ENCODE data around the gene SPIB.
"Not testable (repeated sequence)": the region's sequence is repeated elsewhere in the genome, so short reads cannot be mapped to it uniquely, and the experiment has no call there.

Gene SPIB

GRCh38 chr19:50447750-50448149 lies 29.0 kb downstream of the SPIB start:
- DNase-seq, result no peak

GRCh38 chr19:50449236-50449899 lies 30.6 kb downstream of the SPIB start:
- no peak for DNase-seq

DNA sequence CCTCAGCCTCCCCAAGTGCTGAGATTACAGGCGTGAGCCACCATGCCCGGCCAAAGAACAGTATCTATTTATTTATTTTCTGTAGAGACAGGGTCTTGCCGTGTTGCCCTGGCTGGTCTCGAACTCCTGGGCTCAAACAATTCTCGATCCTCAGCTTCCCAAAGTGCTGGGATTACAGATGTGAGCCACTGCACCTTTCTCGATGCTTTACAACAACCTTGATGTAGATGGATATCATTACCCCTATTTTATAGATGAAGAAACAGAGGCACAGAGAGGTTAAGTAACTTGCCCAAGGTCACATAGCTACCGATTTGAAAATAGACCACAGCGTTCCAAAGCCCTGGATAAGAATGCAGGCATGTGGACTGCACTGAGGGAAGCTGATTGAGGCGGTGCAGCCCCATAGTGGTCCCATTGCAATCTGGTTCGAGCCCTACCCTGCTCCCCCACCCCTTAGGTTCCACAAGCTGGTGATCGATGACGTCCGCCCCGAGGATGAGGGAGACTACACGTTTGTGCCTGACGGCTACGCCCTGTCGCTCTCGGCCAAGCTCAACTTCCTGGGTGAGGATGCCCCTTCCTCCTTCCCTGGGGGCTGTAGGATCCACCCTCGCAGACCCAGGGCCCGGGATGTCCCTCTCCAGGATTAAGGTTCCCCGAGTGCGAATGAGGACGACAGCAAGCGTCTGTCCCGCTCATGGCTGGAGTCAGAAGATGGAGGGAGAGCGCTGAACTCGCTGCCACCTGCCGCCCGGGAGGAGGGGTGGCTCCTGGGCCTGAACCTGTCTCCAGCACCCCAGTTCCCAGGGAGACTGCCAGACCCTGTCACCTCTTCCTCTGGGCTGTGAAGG lies 31.9 kb downstream of the SPIB start:
- no peak for DNase-seq

DNA sequence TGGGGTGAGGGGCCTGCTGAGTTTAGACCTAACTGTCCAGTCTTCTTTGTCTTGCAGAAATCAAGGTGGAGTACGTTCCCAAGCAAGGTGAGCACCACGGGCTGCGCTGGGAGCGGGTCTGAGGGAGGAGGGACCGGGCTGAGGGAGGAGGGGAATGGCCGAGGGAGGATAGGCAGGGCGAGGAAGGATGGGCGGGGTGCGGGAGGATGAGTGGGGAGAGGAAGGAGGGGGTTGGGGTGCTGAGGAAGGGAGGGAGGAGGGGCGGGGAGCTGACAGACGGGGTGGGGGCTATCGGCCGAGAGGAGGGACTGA lies 32.4 kb downstream of the SPIB start:
- no peak for DNase-seq

DNA sequence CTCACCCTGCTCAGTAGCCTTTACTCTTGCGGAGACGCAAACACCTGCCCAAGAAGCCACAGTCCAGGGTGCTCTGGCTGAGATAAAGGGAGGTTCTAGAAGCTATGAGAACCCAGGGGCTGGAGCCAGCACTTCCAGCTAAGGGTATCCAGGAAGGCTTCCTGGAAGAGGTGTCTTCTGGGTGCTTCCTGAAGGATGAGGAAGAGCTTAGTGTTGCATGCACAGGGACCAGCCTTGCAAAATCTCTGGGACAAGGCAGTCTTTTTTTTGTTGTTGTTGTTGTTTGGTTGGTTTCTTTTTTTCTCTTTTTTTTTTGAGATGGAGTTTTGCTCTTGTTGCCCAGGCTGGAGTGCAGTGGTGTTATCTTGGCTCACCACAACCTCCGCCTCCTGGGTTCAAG lies 34.5 kb downstream of the SPIB start:
- no peak for DNase-seq

- no peak for DNase-seq
Measured at GRCh38 chr19:50455992-50456391, 37.3 kb downstream of the SPIB start.

DNA sequence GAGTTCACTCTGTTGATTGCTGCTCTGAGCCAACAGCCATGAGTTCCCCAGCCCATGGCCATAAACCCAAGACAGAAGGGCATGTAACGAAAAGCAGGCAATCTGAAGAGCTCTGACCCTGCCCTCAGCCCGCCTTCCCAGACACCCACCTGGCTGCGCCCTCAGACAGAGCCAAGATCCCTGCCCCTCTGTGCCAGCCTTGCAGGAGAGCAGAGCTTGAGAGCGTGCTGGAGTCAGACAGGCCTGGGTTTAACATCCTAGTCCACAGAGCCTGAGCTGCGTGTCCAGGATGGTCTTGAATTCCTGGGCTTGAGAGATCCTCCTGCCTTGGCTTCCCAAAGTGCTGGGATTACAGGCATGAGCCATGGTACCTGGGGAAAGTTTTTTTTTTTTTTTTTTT lies 38.6 kb downstream of the SPIB start:
- DNase-seq, result no peak

- DNase-seq, result peak; percentile 40
Measured at GRCh38 chr19:50458396-50459066, 39.8 kb downstream of the SPIB start.

- DNase-seq, result no peak
Measured at GRCh38 chr19:50459067-50459456, 40.3 kb downstream of the SPIB start.

DNA sequence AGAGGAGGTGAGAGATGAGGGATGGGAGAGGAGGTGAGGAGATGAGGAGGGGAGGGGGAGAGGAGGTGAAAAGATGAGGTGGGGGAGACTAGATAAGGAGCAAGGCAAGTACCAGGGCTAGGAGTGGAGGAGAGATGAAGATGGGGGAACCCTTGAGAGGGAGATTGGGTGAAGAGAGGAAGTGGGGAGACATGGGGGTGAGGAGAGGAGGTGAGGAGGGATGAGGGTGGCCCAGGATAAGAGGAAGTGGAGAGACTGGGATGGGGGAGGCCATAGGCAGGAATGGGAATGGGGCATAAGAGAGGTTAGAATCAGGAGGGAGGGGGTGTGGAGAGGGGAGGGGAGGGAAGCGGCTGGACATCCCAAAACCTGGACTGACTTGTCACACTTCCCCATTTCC lies 40.9 kb downstream of the SPIB start:
- DNase-seq, result no peak

GRCh38 chr19:50460161-50460765 lies 41.5 kb downstream of the SPIB start:
- DNase-seq, result peak; percentile 49

- peak; percentile 85 for DNase-seq
Measured at GRCh38 chr19:50461066-50461875, 42.5 kb downstream of the SPIB start.

GRCh38 chr19:50462970-50463369 lies 44.2 kb downstream of the SPIB start:
- no peak for DNase-seq

- no peak for DNase-seq
Measured at GRCh38 chr19:50464348-50464747, 45.6 kb downstream of the SPIB start.

GRCh38 chr19:50465000-50465399 lies 46.3 kb downstream of the SPIB start:
- no peak for DNase-seq

DNA sequence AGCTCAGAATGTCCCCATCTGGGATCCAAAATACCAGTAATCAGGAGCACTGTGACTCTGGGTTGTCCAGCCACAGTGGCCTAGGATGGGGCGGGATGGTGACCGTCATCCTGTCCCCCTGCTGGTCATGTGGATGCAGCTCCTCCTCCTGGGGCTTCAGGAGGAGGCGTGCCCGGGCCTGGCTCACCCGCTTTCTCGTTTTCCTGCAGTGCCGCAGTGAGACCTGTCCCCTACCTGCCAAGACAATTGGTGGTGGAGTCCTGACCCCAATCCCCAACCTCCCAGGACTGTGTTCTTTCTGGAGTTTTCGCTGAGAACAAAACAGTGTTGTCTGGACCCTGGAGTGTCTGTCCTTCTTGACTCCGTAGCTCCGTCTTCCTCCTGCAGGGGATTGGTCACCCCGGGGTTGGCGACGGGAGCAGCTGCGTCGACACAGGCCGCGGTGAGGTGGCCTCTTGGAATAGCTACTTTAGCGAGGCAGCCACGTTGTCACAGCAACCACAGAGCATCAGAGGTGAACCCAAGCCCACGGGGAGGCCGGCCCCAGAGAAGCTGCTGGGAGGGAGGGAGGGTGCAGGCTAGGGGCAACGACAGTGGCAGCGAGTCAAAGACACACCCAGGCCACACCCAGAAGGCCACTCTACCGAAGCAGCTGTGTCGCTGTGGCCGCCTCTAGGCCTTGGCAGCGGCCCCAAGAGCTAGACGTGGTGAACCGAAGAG lies 47.4 kb downstream of the SPIB start:
- peak; percentile 80 for DNase-seq

GRCh38 chr19:50466706-50467039 lies 47.9 kb downstream of the SPIB start:
- DNase-seq, result no peak

DNA sequence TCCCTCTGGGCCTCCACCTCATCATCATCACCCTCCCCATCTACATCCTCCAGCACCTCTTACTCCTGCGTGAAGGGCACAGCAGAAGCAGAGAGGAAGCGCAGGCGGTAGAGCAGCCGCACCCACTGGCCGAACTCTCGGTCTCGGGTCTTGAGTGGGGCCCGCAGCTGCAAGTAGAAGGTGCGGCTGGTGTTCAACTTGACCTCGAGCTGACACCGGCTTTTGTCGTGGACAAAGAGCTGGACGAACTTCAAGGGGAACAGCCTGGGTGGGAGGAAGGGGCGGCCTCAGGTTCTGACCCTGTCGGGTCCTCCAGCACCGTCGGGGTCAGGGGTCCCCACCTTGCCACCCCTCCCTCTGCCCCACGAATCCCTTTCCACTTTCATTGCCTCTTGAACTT lies 48.8 kb downstream of the SPIB start:
- no peak for DNase-seq

- no peak for DNase-seq
Measured at GRCh38 chr19:50468818-50469217, 50.1 kb downstream of the SPIB start.

GRCh38 chr19:50473336-50473735 lies 54.6 kb downstream of the SPIB start:
- DNase-seq, result not testable (repeated sequence)

- DNase-seq, result no peak
Measured at GRCh38 chr19:50475101-50475568, 56.4 kb downstream of the SPIB start.

DNA sequence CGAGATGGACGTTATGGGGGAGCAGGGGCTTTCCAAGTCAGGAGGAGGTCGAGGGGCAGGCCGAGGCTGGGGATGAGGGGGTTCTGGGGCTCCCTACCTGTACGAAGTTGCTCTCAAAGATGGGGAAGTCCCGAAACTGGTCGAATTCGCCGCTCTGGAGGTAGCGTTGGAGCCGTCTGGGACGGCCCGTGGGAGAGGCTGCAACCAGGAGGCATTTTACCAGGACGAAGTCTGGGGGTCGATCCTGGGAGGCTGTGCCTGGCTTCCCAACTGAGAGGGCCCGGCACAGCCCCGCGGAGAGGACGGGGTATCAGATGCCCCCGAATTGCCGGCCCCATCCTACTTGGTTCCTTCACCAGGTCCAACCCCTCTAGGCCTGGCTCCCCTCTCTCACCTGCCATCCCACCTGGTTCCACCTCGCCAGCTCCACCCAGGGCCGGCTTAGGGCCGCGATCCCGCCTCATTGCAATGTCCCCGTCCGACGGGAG lies 57.0 kb downstream of the SPIB start:
- DNase-seq, result no peak
